Peyer's patch (tissue), 4 donors: Measurements from ENCODE around the gene RNU5B-1.

ENCODE experiments used
- CTCF ChIP-seq, 6 experiments: fragments of 450-650 bp in 4 of 6; fragments of 200-600 bp in 2 of 6; sonication (generic) in 1 of 6; IDR thresholded peaks; one replicate each; pipeline ENCODE4 v1.5.1; 2017 to 2019; ENCODE audit warnings: antibody characterized with exemption in 6 of 6, mild to moderate bottlenecking in 3 of 6, moderate library complexity in 1 of 6
- POLR2A ChIP-seq, 2 donors: fragments of 450-650 bp; IDR thresholded peaks; one replicate each; pipeline ENCODE4 v1.5.1; 2017; ENCODE audit warnings: antibody characterized with exemption in 2 of 2, mild to moderate bottlenecking in 2 of 2, moderate library complexity in 2 of 2

GRCh38 chr15:65266469-65266868 is 38.0 kb upstream of the RNU5B-1 start:
- TF ChIP-seq CTCF (IDR thresholded peaks at IDR 0.05) (no peak), POLR2A (IDR thresholded peaks at IDR 0.05) (no peak)
